ENCODE data around the gene BRSK2. TPM values are rescaled to one million over a fixed set of nuclear protein-coding genes. Genes with fewer than 3 reads are reported as not detected.

Gene BRSK2
- total and polyA plus RNA-seq, 2 of the 4 experiments (the other 2 are of a cell fraction), result 0.18 to 0.62 TPM

- Histone ChIP-seq H3K4me1 (ENCODE audit: control insufficient read depth, insufficient read depth, low read length) (peaks cover 5% of the 10 kb centered on the region; the same call in 1 of the 2 replicates), H2BK15ac (ENCODE audit: low read depth, low read length) (no peak overlapping the region), H4K20me1 (ENCODE audit: insufficient read depth, low read length) (no peaks in the 10 kb centered on the region; the same call in none of the 2 replicates), H3K4me3 (ENCODE audit: insufficient read depth, low read depth, low read length) (no peak overlapping the region), H3K18ac (ENCODE audit: low read depth, low read length) (no peak overlapping the region), H4K5ac (ENCODE audit: low read depth, low read length) (no peak overlapping the region), H3K14ac (replicated peaks; ENCODE audit: low read depth, low read length) (no peak overlapping the region), H3K56ac (ENCODE audit: extremely low read depth, insufficient read depth, low read length) (no peak overlapping the region), H3K36me3 (ENCODE audit: control insufficient read depth, insufficient read depth, low read length) (no peaks in the 10 kb centered on the region), H3K9ac (ENCODE audit: low read depth, low read length) (no peak overlapping the region), H2AFZ (replicated peaks; ENCODE audit: low read length, poor library complexity) (no peak overlapping the region), H3K27ac (ENCODE audit: insufficient read depth, low read length) (no peak overlapping the region), H3K79me1 (ENCODE audit: low read depth in 1 of 2, low read length in 2 of 2) (no peaks in the 10 kb centered on the region), H3K9me1 (ENCODE audit: insufficient read depth, low read length) (no peaks in the 10 kb centered on the region), H3K4me2 (ENCODE audit: low read depth, low read length) (no peak overlapping the region), H3K23ac (ENCODE audit: low read depth, low read length) (no peak overlapping the region), H2AK9ac (replicated peaks; ENCODE audit: low read depth, low read length, poor library complexity) (no peak overlapping the region), H3K9me3 (ENCODE audit: control insufficient read depth, insufficient read depth, low read length) (no peaks in the 10 kb centered on the region), H3K4ac (ENCODE audit: low read depth, low read length) (no peak overlapping the region), H2BK20ac (ENCODE audit: low read depth, low read length) (no peak overlapping the region), H2BK120ac (ENCODE audit: low read depth, low read length) (no peak overlapping the region), H4K8ac (ENCODE audit: low read depth in 2 of 2, low read length in 2 of 2) (no peak overlapping the region), H4K91ac (ENCODE audit: insufficient read depth, low read depth, low read length) (no peak overlapping the region), H3K27me3 (ENCODE audit: control insufficient read depth, insufficient read depth, low read length) (peaks cover 2% of the 10 kb centered on the region; the same call in 1 of the 2 replicates), H2AK5ac (ENCODE audit: low read depth, low read length) (no peak overlapping the region), H2BK5ac (ENCODE audit: low read depth, low read length, poor library complexity, severe bottlenecking) (no peak overlapping the region)
- CTCF ChIA-PET, result no interaction called here
- in situ Hi-C loops (cut with MboI; ENCODE audit: low sequenced_read_pairs) (no loop called here), dilution Hi-C loops (cut with HindIII; ENCODE audit: low sequenced_read_pairs, unreplicated experiment) (no loop called here), intact Hi-C loops (cut with micrococcal nuclease) (no loop called here)
- TF ChIP-seq BHLHE40 (IDR thresholded peaks at IDR 0.05; ENCODE audit: low read depth, low read length) (no peak), SMC3 (IDR thresholded peaks at IDR 0.05; ENCODE audit: low read depth, low read length) (no peak), MAFK (IDR thresholded peaks at IDR 0.05; ENCODE audit: low read depth, low read length) (no peak), MXI1 (IDR thresholded peaks at IDR 0.05; ENCODE audit: borderline replicate concordance, low read depth, low read length) (no peak), USF2 (IDR thresholded peaks at IDR 0.05; ENCODE audit: low read depth, low read length) (no peak), CEBPB (IDR thresholded peaks at IDR 0.05; ENCODE audit: low read depth, low read length) (no peak), POLR2A (IDR thresholded peaks at IDR 0.05; ENCODE audit: low read depth, low read length) (no peak), ELK1 (IDR thresholded peaks at IDR 0.05; ENCODE audit: borderline replicate concordance, low read depth, low read length) (no peak), CHD1 (IDR thresholded peaks at IDR 0.05; ENCODE audit: low read depth, low read length) (no peak), RCOR1 (IDR thresholded peaks at IDR 0.05; ENCODE audit: insufficient replicate concordance, low read length) (no peak), RFX5 (IDR thresholded peaks at IDR 0.05; ENCODE audit: low read depth, low read length) (no peak), MAZ (IDR thresholded peaks at IDR 0.05; ENCODE audit: borderline replicate concordance, low read depth, low read length) (no peak), NFE2L2 (IDR thresholded peaks at IDR 0.05; ENCODE audit: low read depth, low read length) (no peak), RAD21 (IDR thresholded peaks at IDR 0.05; ENCODE audit: low read length) (no peak), FOS (IDR thresholded peaks at IDR 0.05; ENCODE audit: low read depth, low read length) (no peak), CTCF (conservative IDR thresholded peaks at IDR 0.05; ENCODE audit: low read depth, low read length) (no peak)
- WGBS, 2 experiments (ENCODE audit: extremely low coverage in 2 of 2, insufficient read length in 1 of 2), result 76% methylated on average over 10 of the region's 24 CpGs; no CpG with 5 or more reads in 1 of the 2 experiments
- no TSS peak for BruUV-seq (replicated peaks)
- no peak for ATAC-seq (ENCODE audit: low read depth)
- POLR2A ChIA-PET (ENCODE audit: unreplicated experiment), result no interaction called here
- DNase-seq, result no peak
These were observed 65.5 kb downstream of the BRSK2 start for GRCh38 chr11:1455032-1455762.

Data from IMR-90 (cell line).